Measurements from ENCODE around the gene BET1. TPM values are rescaled to one million over a fixed set of nuclear protein-coding genes. Genes with fewer than 3 reads are reported as not detected.

BET1 gene
- total and polyA plus RNA-seq, 2 of the 8 experiments (the other 6 are each of a cell fraction or from before 2014, with no cell fraction given): 20.6 to 31.7 TPM

DNA sequence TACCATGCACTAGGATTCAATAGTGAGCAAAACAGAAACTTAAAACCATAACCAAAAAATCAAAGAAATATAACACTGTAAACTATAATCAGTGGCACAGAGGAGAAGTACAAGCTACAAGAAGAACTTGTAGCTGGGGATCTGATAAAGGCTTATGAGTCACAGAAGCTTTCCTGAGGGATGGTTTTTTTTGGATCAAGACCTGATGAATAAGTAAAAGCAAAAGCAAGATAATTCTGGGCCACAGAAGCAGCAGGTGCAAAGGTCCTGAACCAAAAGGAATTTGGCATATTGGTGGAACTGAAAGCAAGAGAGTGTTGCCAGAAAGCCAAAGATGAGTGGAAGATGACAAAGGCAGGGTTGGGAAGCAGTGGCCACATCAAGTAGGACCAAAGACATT, 37.4 kb upstream of the BET1 start:
- no peak overlapping the region for H2AK5ac ChIP-seq (ENCODE audit: low read depth, low read length)
- no peak overlapping the region for H4K5ac ChIP-seq (ENCODE audit: insufficient read length, low read depth, low read length)
- H3K23me2 ChIP-seq (ENCODE audit: low read depth, low read length): no peaks in the 10 kb centered on the region
- H4K8ac ChIP-seq (ENCODE audit: extremely low read depth, insufficient read depth, low read length): no peak overlapping the region
- no peak overlapping the region for H2BK5ac ChIP-seq (ENCODE audit: low read depth, low read length)
- H3K79me1 ChIP-seq (ENCODE audit: low read depth, low read length): no peaks in the 10 kb centered on the region
- H3K23ac ChIP-seq (ENCODE audit: insufficient read length): no peak overlapping the region
- H2BK15ac ChIP-seq (ENCODE audit: low read length): no peak overlapping the region
- H3K27me3 ChIP-seq (replicated peaks in 1 of 4; ENCODE audit: control insufficient read depth in 3 of 4, extremely low read depth in 1 of 4, insufficient read depth in 3 of 4, low read length in 3 of 4): peaks cover 0 to 1% (median 0%) of the 10 kb centered on the region in 4 experiments; a peak in 1 of 7 replicates
- TF ChIP-seq HDAC2 (IDR thresholded peaks at IDR 0.05; ENCODE audit: borderline replicate concordance in 1 of 2, low read depth in 2 of 2, low read length in 2 of 2): no peak
- no peak for TF ChIP-seq RXRA (IDR thresholded peaks at IDR 0.05; ENCODE audit: insufficient read depth, low read depth, low read length)
- TF ChIP-seq ASH2L (IDR thresholded peaks at IDR 0.05; ENCODE audit: low read length): no peak
- TF ChIP-seq, protein P1, sequence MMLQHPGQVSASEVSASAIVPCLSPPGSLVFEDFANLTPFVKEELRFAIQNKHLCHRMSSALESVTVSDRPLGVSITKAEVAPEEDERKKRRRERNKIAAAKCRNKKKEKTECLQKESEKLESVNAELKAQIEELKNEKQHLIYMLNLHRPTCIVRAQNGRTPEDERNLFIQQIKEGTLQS (IDR thresholded peaks at IDR 0.05; ENCODE audit: insufficient read depth, low read depth, low read length): no peak
- TF ChIP-seq, protein P2, sequence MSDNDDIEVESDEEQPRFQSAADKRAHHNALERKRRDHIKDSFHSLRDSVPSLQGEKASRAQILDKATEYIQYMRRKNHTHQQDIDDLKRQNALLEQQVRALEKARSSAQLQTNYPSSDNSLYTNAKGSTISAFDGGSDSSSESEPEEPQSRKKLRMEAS (IDR thresholded peaks at IDR 0.05): no peak
- no peak for TF ChIP-seq SUZ12 (IDR thresholded peaks at IDR 0.05; ENCODE audit: low read length)
- no peak for TF ChIP-seq KDM4A (IDR thresholded peaks at IDR 0.05; ENCODE audit: low read depth, low read length, severe bottlenecking)
- TF ChIP-seq CHD2 (IDR thresholded peaks at IDR 0.05; ENCODE audit: low read length): no peak
- TF ChIP-seq CTBP2 (IDR thresholded peaks at IDR 0.05; ENCODE audit: borderline replicate concordance, insufficient read depth, insufficient read length, low read length): no peak
- no peak for TF ChIP-seq ZNF274 (IDR thresholded peaks at IDR 0.05; ENCODE audit: borderline replicate concordance, extremely low read depth, low read length)
- TF ChIP-seq, protein P3, sequence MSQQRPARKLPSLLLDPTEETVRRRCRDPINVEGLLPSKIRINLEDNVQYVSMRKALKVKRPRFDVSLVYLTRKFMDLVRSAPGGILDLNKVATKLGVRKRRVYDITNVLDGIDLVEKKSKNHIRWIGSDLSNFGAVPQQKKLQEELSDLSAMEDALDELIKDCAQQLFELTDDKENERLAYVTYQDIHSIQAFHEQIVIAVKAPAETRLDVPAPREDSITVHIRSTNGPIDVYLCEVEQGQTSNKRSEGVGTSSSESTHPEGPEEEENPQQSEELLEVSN (IDR thresholded peaks at IDR 0.05): no peak
- TF ChIP-seq RAD21 (IDR thresholded peaks at IDR 0.05 in 1 of 2, conservative IDR thresholded peaks at IDR 0.05 in 1 of 2; ENCODE audit: low read depth in 2 of 2, low read length in 2 of 2): no peak
- TF ChIP-seq SP2 (IDR thresholded peaks at IDR 0.05; ENCODE audit: low read length): no peak
- no peak overlapping the region for H2AFZ ChIP-seq (ENCODE audit: low read length)
- no peaks in the 10 kb centered on the region for H3K4me1 ChIP-seq (replicated peaks in 1 of 4; ENCODE audit: control insufficient read depth in 3 of 4, insufficient read depth in 4 of 4, low read length in 3 of 4)
- no peaks in the 10 kb centered on the region for H3K79me2 ChIP-seq (ENCODE audit: control insufficient read depth in 1 of 2, insufficient read depth in 2 of 2, low read length in 2 of 2)
- CTCF ChIA-PET (ENCODE audit: partially characterized antibody): interaction anchor here (0.7 to 2.4 kb wide), 4 partner anchors 8 to 420 kb away, joined by 3 to 9 read pairs (median 4); no protein-coding TSS in a partner anchor
- H3K27ac ChIP-seq (ENCODE audit: low read depth, low read length): no peak overlapping the region
- no peaks in the 10 kb centered on the region for H3K36me3 ChIP-seq (ENCODE audit: control insufficient read depth in 2 of 4, insufficient read depth in 4 of 4, low read length in 3 of 4)
- H3K18ac ChIP-seq (ENCODE audit: extremely low read depth, low read length): no peak overlapping the region
- DNase-seq (ENCODE audit: low read depth in 1 of 2, low spot score in 2 of 2) (no peak), FAIRE-seq (no peak)
- H2BK20ac ChIP-seq (ENCODE audit: low read length): no peak overlapping the region
- POLR2A ChIA-PET (ENCODE audit: partially characterized antibody): no interaction called here
- H3K4ac ChIP-seq (replicated peaks; ENCODE audit: insufficient read length, low read depth, low read length): no peak overlapping the region
- no peaks in the 10 kb centered on the region for H4K20me1 ChIP-seq (replicated peaks in 1 of 2; ENCODE audit: control insufficient read depth in 1 of 2, insufficient read depth in 2 of 2, low read length in 2 of 2)
- no peak overlapping the region for H3K9ac ChIP-seq (replicated peaks in 1 of 4; ENCODE audit: extremely low read depth in 1 of 4, low read depth in 3 of 4, low read length in 3 of 4)
- no peak overlapping the region for H3K4me3 ChIP-seq (ENCODE audit: extremely low read depth in 1 of 4, insufficient read depth in 2 of 4, low read depth in 3 of 4, low read length in 4 of 4)
- no peak overlapping the region for H2BK12ac ChIP-seq (ENCODE audit: low read depth, low read length)
- no peak overlapping the region for H2BK120ac ChIP-seq (replicated peaks; ENCODE audit: low read depth, low read length)
- no peak overlapping the region for H3K14ac ChIP-seq (ENCODE audit: insufficient read length)
- H3K9me3 ChIP-seq (ENCODE audit: insufficient read depth in 2 of 2, low read depth in 1 of 2, low read length in 1 of 2): no peaks in the 10 kb centered on the region
- H3K4me2 ChIP-seq (ENCODE audit: insufficient read depth in 1 of 2, low read depth in 2 of 2, low read length in 2 of 2): no peak overlapping the region
- no peak overlapping the region for H3K56ac ChIP-seq (replicated peaks; ENCODE audit: insufficient read length, low read depth, low read length)
- no peak overlapping the region for H4K91ac ChIP-seq (replicated peaks; ENCODE audit: insufficient read length, low read length)
